K562 (cell line): Measurements from ENCODE around the gene PPP1R10.

Source experiments
- EP300 ChIP-seq: IDR thresholded peaks from 2 replicates; pipeline ENCODE4 v1.6.1; 2012; ENCODE audit warnings: low read length, improper control_type of control experiment
- KDM4B ChIP-seq, 2 experiments: fragments of 450-650 bp in 1 of 2; sonication (generic) in 1 of 2; IDR thresholded peaks; 2 replicates each; pipeline ENCODE4 v1.6.1; 2016 to 2017; ENCODE audit warnings: borderline replicate concordance in 2 of 2, antibody characterized with exemption in 1 of 2, low read depth in 1 of 2, mild to moderate bottlenecking in 1 of 2
- MTA3 ChIP-seq: fragments of 450-650 bp; formaldehyde crosslinking; IDR thresholded peaks from 2 replicates; pipeline ENCODE4 v1.6.1; 2017; ENCODE audit warnings: mild to moderate bottlenecking, borderline replicate concordance
- NR3C1 ChIP-seq: sonication (generic); formaldehyde crosslinking; IDR thresholded peaks from 2 replicates; pipeline ENCODE4 v1.8.1; 2022; ENCODE audit warnings: missing genetic modification reagents
- POLR2A ChIP-seq: fragments of 450-650 bp; conservative IDR thresholded peaks from 2 replicates; pipeline ENCODE4 v1.6.1; 2016
- POLR2AphosphoS5 ChIP-seq: IDR thresholded peaks from 2 replicates; pipeline ENCODE4 v1.6.1; 2011; ENCODE audit warnings: mild to moderate bottlenecking, low read depth, low read length, moderate library complexity; ENCODE audit not compliant: control insufficient read depth, insufficient read depth
- STAG1 ChIP-seq: sonication (generic); formaldehyde crosslinking; IDR thresholded peaks from 2 replicates; pipeline ENCODE4 v1.5.0; 2020; ENCODE audit warnings: missing genetic modification reagents, borderline replicate concordance
- ZNF785 ChIP-seq: fragments of 250-450 bp; sonication (Bioruptor Pico); IDR thresholded peaks from 2 replicates; pipeline ENCODE4 v1.4.0; 2020; ENCODE audit warnings: mild to moderate bottlenecking
- TF ChIP-seq, protein P1 (sequence below), 3 experiments: IDR thresholded peaks in 2 of 3; conservative IDR thresholded peaks in 1 of 3; 2 replicates each; pipeline ENCODE4 v1.5.1; 2011 to 2012; ENCODE audit warnings: low read length in 3 of 3, mild to moderate bottlenecking in 3 of 3, control low read depth in 2 of 3, improper control_type of control experiment in 1 of 3, inconsistent platforms in 1 of 3, low read depth in 1 of 3, mixed read lengths in 1 of 3, moderate library complexity in 1 of 3; ENCODE audit not compliant: insufficient read depth in 2 of 3

DNA sequence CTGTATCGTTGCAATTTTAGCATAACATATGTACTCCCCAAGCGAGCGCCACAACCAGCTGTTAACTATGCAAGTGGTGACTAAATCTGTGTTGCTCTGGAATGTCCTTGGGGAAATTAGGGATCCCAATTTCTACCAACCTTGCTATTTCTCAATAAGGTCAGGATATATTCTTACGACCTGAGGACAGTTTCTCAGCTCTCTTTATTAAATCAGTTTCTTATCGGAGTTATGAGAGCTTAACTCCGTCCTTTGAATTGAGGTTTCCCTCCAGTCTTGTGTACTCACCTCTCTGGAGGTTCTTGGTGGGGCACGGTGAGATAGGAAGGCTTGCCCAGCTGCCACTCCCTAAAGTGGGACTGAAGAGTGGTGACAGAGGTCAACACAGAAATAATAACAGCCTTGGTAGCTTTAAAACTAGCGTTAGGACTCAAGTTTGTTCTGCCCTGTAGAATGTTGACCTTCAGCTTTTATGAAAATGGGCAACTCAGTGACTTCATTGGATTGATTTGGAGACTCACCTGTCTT lies 1.3 kb upstream of the PPP1R10 start:
- TF ChIP-seq STAG1, result no peak
- TF ChIP-seq POLR2A, result no peak
- TF ChIP-seq, protein P1, sequence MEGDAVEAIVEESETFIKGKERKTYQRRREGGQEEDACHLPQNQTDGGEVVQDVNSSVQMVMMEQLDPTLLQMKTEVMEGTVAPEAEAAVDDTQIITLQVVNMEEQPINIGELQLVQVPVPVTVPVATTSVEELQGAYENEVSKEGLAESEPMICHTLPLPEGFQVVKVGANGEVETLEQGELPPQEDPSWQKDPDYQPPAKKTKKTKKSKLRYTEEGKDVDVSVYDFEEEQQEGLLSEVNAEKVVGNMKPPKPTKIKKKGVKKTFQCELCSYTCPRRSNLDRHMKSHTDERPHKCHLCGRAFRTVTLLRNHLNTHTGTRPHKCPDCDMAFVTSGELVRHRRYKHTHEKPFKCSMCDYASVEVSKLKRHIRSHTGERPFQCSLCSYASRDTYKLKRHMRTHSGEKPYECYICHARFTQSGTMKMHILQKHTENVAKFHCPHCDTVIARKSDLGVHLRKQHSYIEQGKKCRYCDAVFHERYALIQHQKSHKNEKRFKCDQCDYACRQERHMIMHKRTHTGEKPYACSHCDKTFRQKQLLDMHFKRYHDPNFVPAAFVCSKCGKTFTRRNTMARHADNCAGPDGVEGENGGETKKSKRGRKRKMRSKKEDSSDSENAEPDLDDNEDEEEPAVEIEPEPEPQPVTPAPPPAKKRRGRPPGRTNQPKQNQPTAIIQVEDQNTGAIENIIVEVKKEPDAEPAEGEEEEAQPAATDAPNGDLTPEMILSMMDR (IDR thresholded peaks at IDR 0.05 in 2 of 3, conservative IDR thresholded peaks at IDR 0.05 in 1 of 3; ENCODE audit: insufficient read depth in 2 of 3, low read depth in 1 of 3, low read length in 3 of 3), result no peak
- no peak for TF ChIP-seq NR3C1
- no peak for TF ChIP-seq EP300
- TF ChIP-seq MTA3, result no peak
- TF ChIP-seq ZNF785 (CRISPR knock-in tag), result no peak
- TF ChIP-seq KDM4B (IDR thresholded peaks at IDR 0.05; ENCODE audit: borderline replicate concordance in 2 of 2, low read depth in 1 of 2), result no peak
- TF ChIP-seq POLR2AphosphoS5, result peak; percentile 43; the same call in 1 of the 2 replicates
